GM18508 (cell line): ENCODE results near the gene COL4A3.
"Not testable (repeated sequence)": the region's sequence is repeated elsewhere in the genome, so short reads cannot be mapped to it uniquely, and the experiment has no call there.

Source experiments
- ATAC-seq: cut with Tn5 transposase; IDR thresholded peaks from one replicate; pipeline ENCODE4 v1.9.1; 2021; ENCODE audit warnings: moderate number of reproducible peaks; ENCODE audit not compliant: insufficient read depth, unreplicated experiment

COL4A3 gene

DNA sequence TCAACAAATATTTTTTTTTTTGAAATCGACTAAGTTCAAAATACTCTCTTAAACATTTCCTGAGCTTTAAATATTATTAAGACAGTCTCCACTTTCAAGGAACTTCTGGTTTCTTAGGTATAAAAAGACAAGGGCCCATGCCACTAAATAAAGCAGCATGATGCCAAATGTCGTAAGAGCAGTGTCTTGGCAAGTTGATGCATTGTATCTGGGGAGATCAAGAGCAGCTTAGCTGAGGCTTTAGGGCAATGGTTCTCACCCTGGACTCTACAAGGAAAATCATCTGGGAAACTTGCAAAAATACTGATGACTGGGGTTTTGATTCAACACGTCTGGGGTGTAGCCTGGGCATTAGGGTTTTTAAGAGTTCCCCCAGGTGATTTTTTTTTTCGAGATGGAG is 41.3 kb downstream of the COL4A3 start:
- ATAC-seq: no peak

DNA sequence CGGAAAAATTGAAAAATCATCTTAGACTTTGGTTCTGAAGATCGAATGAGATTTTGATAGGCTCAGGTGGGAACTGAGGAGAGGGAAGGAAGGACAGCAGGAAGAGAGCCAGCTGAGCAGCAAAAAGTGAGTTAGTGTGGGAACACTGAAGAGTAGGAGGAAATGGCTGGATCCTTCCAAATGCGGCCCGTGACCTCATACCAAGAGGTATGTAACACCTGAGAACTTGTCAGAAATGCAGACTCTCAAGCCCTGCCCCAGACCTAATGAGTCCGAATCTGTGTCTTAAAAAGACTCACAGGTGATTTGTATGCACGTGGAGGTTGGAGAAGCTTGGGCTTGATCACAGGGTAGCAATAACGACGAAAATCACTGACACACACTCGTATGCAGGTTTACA is 42.0 kb downstream of the COL4A3 start:
- ATAC-seq: no peak

DNA sequence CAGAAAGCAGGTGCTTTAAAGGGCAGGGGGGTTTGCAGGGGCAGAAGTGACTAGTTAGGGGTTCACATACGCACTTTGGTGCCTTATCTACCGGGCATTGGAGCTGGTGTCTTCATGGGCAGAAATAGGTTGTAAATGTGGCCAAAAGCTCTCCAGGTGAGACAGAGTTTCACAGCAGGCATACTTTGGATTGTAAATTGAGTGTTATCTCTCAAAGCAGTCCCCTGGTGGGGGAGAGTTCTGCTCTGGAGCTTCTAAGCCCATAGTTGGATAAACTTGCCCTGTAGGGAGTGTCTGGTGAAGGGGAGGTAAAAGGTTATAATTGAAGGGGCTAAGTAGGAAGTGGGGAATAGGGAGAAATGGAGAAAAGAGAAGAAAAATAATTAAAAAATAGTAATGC is 43.1 kb downstream of the COL4A3 start:
- no peak for ATAC-seq

DNA sequence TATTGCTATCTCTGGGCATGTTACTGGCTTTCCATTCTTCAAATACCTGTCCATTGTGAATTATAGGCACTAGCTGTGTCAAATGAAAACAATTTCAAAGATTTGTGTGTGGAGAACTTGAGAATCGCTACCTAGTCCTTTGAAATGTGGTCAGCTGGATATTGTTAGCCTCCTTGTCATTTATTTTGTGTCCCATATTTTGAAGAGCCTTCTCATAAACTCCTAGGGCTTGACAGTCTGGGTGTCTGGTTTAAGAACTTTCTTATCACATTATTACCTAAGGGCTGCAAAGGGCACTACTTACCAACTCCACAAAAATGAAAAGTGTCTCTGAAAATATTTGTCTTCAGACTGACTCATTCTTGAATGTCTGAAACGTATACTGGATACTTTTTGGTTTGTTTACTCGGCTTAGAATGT is 50.2 kb downstream of the COL4A3 start:
- ATAC-seq: no peak

DNA sequence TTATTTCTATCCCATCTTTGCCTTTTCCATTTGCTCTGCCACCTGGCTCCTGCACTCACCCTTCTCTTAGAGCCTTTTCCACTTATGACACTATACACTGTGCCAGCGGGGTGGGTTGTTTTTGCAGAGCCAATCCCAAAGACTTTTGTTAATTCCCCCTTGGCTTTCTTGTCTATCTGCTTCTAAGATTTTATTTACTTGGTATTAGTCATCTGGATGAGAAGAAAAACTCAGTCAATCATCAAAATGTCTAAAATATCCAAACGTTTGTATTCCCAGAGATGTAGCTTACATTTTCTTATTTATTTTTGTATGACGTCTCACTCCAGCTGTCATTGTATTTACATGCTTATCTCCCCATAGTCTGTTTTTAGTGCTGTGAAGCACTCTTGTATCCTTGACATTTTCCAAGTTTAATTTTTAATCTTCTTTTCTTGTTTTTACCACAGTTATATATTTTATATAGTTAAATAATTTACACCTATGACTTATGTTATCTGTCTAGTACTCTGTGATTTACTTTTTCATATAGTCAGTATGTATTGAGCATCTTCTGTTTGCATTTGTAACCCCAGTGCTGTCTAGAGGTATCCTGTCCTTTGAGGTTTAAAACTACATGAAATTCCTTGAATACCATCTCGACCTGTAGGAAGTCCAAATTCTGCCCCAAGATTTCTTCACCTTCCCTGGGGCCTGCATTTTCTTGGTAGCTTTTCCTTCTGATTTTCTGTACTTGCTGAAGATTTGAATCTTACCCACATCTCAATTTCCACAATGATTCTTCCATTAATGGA is 55.1 kb downstream of the COL4A3 start:
- no peak for ATAC-seq

DNA sequence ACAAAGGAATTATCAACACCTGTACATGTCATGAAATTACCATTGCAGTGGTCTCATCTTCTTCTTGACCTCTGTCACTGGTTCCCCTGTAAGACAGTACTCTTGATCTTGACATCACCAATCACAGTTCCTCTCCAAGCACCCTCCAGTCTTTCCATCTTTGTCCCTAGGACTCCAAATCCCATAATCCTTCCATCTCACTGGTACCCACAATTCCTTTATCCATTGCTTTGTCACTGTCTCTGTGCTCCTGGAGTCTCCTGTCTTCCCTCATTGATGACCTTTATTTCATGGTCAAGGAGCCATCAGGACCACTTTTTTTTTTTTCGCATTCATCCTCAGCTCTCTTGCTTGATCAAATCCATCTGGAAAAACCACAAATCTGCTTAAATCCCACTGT is 56.7 kb downstream of the COL4A3 start:
- ATAC-seq: no peak

DNA sequence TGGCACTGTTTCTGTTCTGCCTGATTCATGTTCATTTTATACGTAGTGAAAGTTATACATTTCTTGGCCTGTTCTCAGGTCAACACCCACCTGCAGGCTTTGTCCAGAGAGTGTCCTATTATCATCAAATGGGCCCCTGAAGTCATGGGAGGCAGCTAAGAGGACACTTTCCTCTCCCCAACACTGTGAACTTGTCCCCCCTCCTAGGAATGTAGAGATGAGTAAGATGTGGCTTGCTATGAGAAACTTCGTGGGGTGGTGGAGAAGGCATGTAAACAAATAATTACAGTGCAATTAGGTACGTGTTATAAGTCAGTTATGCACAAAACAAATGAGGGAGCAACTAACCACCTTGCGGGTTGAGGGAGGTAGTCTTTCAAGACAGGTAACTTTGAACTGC is 57.9 kb downstream of the COL4A3 start:
- ATAC-seq: no peak

DNA sequence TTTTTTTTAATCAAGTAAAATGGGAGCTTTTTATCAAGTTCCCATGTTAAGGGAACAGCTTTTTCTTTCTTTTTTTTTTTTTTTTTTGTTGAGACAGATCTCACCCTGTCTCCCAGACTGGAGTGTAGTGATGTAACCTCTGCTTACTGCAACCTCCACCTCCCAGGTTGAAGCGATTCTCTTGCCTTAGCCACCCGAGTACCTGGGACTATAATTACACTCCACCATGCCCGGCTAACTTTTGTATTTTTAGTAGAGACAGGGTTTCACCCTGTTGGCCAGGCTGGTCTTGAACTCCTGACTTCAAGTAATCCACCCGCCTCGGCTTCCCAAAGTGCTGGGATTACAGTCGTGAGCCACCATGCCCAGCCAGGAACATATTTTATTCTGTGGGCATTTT is 61.2 kb downstream of the COL4A3 start:
- not testable (repeated sequence) for ATAC-seq

DNA sequence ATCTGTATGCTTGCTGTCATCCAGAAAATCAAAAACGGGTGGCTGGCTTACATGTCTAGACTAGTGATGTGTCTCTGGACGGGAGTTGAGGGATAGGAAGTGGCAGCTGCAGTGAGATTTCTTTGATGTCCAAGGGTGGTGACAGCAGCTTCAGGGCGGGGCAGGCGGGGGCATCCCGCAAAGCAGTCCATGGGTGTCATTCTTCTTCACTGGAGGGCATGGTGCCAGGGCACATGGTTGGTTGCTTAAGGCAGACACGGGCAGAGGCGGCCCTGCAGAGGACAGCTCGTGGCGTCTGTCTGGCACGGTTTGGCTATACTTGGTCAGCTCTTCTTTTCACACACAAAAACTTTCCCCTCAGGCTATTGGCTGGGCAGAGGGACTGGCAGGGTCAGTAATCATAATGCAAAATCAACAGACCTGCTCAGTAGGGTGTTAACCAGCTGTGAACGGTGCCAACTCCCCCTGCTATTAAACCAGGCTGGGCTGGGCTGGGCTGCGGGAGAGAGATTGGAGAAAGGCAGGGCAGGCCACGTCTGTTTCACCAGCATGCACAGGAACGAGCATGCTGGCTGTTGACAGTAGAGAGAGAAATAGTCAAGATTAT is 63.7 kb downstream of the COL4A3 start:
- ATAC-seq: no peak

DNA sequence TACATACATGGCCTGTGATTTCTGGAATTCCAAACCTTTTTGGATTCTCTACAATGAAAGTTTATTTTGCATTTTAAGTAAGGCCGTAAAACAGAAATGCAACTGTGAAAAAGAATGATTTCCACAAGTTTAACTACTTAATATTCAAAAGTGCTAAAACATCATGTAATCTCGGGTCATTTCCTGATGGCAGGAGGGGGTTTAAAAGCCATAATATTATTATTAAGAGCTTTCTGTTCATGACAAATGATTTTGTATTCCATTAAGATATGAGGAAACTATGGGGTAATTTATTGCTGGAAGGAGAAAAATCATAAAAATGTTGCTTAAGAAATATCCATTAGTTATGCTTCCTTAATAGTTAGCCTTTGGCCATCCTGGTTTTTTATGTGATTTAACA is 65.7 kb downstream of the COL4A3 start:
- no peak for ATAC-seq

DNA sequence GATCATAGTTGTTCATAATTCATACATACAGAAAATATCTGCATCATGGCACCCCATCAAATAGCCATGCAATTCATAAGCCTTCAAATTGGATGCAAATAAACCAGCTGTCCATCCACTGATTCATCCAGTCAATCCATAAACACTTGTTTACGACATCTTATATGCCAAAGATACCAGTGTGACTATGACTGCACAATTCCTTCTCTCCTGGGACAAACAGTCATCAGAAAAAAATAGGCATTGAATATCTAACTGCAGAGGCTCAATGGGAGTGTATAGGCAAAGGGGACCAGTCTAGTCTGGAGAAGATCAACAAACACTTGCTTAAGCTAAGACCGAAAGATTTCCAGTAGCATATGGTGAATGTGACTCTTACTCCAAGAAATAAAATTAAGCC is 70.0 kb downstream of the COL4A3 start:
- ATAC-seq: no peak

DNA sequence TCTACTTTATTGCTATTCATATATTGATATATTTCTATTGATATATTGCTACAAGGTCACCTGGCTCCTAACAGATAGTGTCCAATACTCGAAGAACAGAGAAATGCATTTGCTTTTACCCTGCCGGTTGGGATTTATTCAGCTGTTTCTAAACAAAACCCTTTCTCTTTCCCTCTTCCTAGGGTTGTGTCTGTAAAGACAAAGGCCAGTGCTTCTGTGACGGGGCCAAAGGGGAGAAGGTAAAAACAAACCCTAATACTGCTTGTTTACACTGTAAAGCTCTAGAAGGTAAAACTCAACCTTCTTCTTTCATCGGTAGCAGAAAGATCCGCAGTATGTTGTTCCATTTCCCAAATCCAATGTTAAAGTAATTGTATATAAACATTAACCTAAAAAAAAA is 73.4 kb downstream of the COL4A3 start:
- ATAC-seq: no peak

DNA sequence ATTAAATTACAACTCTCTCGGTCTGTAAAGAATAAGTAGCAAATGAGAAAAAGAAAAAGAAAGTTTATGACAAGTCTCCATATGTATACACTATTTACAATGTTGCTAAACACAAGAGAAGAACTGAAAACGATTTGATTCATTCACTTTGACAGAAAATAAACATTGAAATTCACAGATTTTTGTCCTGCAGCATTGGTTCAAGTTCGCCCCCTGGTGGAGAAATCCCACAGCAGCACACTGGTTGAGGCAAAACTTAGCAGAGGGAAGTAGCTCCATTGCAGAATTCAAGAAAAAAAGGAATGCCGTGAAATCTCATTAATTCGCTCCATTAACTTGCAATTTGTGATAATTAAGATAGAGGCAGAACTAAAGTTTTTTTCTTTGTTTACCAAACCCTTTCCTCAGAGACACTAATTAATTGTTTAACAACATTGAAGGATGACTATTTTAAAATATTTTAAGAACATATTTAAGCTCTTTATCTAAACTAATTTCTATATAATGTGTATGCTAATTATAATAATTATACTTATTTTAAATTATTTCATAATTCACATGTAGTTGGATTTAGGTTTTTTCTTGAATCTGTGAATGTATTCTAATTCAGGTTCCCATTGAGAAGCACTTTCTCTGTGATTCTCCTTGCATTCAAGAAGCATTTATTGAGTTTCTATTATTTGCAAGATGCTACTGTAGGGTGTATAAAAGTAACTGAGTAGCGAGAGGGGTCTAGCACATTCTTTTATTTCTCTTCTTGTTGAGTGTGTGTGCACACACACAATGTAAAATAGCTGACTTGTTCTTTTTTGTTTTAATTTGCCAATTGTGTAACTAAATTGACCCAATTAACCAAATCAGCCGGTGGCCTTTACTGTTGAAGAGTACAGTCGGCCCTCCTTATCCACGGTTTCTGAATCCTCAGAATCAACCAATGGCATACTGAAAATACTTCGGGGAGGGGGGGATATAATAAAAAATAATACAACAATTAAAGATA is 74.1 kb downstream of the COL4A3 start:
- no peak for ATAC-seq

DNA sequence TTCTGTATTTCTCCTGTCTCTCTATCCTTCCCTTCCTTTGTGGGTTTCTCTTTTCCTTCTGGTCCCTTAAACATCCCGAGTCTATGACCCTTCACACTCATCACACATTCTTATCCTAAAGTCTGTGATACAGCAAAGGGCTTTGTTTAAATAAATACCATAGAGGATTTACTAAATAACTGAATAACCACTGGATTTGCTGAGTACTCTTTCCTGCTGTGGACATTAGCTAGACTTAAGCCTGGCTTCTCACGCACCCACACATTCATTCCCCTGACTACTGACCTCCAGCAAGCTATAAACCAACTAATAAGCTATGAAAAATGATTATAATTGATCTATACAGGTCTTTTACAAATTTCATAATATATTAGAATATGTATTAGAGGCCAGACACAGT is 76.6 kb downstream of the COL4A3 start:
- no peak for ATAC-seq

DNA sequence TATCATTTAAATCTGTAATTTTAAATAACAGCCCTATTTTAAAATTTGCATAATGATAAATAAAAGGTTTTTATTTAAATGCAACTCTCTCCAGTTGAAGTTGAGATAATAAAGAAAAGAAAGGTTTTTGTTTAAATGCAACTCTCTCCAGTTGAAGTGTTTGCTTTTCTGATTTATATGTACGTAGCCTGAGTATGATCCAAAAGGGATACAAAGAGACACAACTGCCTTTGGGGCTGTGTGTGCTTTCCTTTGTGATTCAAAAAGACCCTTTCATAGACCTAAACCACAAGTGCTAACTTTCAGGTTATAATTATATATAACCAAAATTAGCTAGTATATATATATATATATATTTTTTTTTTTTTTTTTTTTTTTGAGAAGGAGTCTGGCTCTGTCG is 84.5 kb downstream of the COL4A3 start:
- ATAC-seq: no peak

DNA sequence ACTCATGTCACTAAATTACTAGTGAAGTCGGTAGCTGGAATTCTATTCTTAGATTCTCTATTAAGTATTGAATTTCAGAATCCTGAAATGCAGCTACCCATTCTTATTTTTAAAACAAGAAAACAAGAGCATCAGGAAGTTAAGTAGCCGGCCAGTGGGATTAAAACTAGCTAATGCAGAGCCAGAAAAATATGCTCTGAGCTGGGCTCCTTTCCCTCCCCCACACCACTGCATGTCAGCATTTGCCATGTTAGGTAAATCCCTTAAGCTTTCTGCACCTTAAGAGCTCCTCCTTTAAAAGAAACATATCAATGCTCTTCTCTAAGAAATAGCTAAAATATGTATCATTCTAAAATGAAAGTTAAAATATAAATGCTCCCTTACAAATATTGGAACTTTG is 88.4 kb downstream of the COL4A3 start:
- ATAC-seq: no peak

DNA sequence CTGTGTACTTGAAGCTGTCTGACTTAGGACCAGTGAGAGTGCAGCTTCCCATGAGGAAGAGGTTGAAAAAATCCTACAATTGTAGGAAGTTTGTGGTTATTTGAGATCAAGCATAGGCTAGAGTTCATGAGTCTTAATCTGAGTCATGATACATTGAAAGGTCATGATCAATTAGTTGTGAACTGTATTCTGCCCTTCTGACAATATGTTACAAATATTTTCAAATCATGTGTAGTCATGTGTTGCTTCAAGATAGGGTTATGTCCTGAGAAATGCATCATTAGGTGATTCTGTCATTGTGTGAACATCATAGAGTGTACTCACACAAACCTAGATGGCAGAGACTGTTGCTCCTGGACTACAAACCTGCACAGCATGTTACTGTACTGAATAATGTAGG is 92.2 kb downstream of the COL4A3 start:
- no peak for ATAC-seq

DNA sequence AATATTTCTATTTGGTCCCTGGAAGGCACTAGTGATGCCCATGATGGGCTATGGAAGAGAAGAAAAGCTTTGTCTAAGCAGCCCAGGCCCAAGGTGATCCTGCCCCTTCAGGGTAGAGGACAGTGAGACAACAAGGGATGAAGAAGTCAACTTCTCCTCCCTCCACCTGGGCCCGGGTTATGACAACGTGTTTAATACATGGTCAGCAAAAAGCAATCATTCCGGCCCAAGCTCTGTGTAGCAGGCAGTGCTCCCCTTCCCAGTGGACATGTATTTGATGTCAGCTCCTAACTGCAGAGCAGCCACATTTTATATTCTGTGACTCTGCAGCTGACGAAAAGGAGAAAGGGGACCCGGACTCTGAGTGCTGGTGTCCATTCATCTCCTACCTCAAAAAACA is 93.4 kb downstream of the COL4A3 start:
- ATAC-seq: no peak

DNA sequence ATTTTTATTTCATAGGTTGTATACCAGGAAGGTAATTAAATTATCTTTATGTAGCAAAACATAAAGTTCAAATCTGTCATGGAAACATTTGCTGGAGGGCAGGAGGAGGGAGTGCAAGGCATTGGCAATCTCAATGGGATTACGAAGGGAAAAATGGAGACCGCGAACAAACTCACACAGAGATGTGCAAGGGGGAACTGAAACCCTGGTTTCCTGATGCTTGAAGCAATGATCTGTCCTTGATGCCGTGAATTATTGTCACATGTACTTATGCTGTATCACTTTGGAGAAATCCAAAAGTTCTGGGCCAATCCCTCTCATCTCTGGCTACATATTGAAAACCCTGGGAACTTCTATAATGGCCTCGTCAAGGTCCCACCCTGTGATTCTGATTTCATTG is 95.6 kb downstream of the COL4A3 start:
- ATAC-seq: no peak

DNA sequence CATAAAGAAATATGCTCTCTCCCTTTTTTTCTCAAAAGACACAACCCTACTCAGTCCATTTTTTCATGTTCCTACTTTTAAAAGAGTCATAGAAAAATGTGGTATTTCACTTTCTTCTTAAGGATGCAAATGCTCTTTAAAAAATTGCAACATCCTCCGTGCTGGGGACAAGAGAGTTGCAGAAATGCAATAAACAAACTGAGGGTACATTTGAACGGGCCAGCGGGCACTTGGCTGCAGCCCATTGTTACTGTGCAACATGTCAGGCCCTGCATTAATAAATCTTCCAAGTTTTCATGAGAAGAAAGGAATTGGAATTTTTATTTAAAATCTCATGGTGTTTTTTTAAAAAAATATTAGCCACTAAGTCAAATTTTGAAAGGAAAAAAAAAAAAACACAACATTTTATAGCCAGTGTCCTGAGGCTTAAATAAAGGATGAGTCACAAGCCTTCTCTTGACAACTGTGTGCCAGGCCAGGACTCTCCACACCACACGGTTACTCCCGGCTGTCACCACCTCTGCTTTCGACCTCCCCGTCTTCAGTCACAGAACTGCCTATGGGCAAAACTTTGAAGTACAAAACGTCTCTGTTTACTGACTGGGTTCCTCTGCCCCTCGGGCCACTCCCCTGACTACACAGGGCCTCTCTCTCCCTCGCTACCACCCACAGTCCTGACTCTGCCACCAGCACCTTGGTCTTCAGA is 103.1 kb downstream of the COL4A3 start:
- no peak for ATAC-seq
